PC-9 (cell line): ENCODE data around the gene HOXC6.

Experiments
- EZH2 ChIP-seq: fragments of 200-600 bp; sonication (generic); IDR thresholded peaks from 2 replicates; pipeline ENCODE4 v1.8.0; 2017; ENCODE audit warnings: antibody characterized with exemption, low read depth
- TF ChIP-seq, protein P1 (sequence below): fragments of 200-600 bp; sonication (generic); conservative IDR thresholded peaks from 2 replicates; pipeline ENCODE4 v1.6.1; 2017; ENCODE audit warnings: mixed run types, antibody characterized with exemption, mild to moderate bottlenecking, moderate library complexity

DNA sequence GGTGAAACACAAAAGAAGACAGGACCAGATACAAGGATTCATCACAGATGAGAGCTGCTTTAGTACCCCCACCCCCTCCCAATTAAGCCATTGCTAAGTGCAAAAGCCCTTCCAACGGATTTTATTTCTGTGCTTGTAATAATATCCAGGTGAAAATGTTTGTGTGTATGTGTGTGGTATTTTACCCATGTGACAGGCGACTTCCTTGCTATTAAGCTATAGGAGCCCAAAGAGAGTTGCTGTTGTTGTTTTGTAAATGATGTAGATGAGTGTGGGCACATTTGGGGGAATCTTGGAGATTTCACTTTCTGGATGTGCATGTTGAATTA is 22.2 kb downstream of the HOXC6 start:
- TF ChIP-seq, protein P1, sequence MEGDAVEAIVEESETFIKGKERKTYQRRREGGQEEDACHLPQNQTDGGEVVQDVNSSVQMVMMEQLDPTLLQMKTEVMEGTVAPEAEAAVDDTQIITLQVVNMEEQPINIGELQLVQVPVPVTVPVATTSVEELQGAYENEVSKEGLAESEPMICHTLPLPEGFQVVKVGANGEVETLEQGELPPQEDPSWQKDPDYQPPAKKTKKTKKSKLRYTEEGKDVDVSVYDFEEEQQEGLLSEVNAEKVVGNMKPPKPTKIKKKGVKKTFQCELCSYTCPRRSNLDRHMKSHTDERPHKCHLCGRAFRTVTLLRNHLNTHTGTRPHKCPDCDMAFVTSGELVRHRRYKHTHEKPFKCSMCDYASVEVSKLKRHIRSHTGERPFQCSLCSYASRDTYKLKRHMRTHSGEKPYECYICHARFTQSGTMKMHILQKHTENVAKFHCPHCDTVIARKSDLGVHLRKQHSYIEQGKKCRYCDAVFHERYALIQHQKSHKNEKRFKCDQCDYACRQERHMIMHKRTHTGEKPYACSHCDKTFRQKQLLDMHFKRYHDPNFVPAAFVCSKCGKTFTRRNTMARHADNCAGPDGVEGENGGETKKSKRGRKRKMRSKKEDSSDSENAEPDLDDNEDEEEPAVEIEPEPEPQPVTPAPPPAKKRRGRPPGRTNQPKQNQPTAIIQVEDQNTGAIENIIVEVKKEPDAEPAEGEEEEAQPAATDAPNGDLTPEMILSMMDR, result no peak
- TF ChIP-seq EZH2, result no peak
